ENCODE measurements around the gene DDX59.

DDX59 gene

GRCh38 chr1:200670242-200671118 lies 773 bp upstream of the DDX59 start:
- ChIA-PET POLR2A (interaction anchor here (0.6 to 2.9 kb wide), 22 partner anchors 8 to 226 kb away, joined by 3 to 35 read pairs (median 4); partner anchors contain the start of genes CAMSAP2 and KIF14), CTCF (interaction anchor here (0.5 to 1.6 kb wide), 4 partner anchors 49 to 876 kb away, joined by 3 to 12 read pairs (median 8); partner anchors contain the start of gene KIF14)
- Histone ChIP-seq H3K4me3 (ENCODE audit: low read depth, low read length) (peak overlapping the region; percentile 39), H3K9me3 (ENCODE audit: control insufficient read depth, insufficient read depth, low read depth, low read length) (no peaks in the 10 kb centered on the region), H3K27ac (ENCODE audit: extremely low read depth, low read depth, low read length) (peak overlapping the region; percentile 73), H3K36me3 (ENCODE audit: control insufficient read depth in 2 of 2, insufficient read depth in 1 of 2, low read length in 2 of 2) (peaks cover 0 to 8% of the 10 kb centered on the region in 2 experiments; a peak in 1 of 3 replicates), H3K4me1 (ENCODE audit: control insufficient read depth, insufficient read depth, low read length) (peaks cover 3% of the 10 kb centered on the region; the same call in 1 of the 2 replicates)
- TF ChIP-seq AEBP2 (tag by site-specific recombination; IDR thresholded peaks at IDR 0.05; ENCODE audit: borderline replicate concordance) (no peak), ZFP41 (tag by site-specific recombination; IDR thresholded peaks at IDR 0.05; ENCODE audit: borderline replicate concordance) (no peak), ZIC2 (tag by site-specific recombination; IDR thresholded peaks at IDR 0.05) (no peak), ZNF48 (tag by site-specific recombination; IDR thresholded peaks at IDR 0.05) (no peak), ZNF791 (tag by site-specific recombination; IDR thresholded peaks at IDR 0.05) (no peak), PRDM1 (tag by site-specific recombination; IDR thresholded peaks at IDR 0.05) (peak; percentile 94), ZNF416 (tag by site-specific recombination; IDR thresholded peaks at IDR 0.05) (no peak), ZNF341 (tag by site-specific recombination; IDR thresholded peaks at IDR 0.05; ENCODE audit: low read depth) (peak; percentile 24; the same call in 1 of the 2 replicates), SCRT1 (tag by site-specific recombination; IDR thresholded peaks at IDR 0.05; ENCODE audit: borderline replicate concordance) (no peak), ZNF629 (tag by site-specific recombination; IDR thresholded peaks at IDR 0.05) (peak; percentile 36; the same call in 1 of the 2 replicates), ZNF510 (tag by site-specific recombination; IDR thresholded peaks at IDR 0.05; ENCODE audit: insufficient replicate concordance) (no peak), FEZF1 (tag by site-specific recombination; IDR thresholded peaks at IDR 0.05) (no peak), ZNF544 (tag by site-specific recombination; IDR thresholded peaks at IDR 0.05) (no peak), ZNF184 (tag by site-specific recombination; IDR thresholded peaks at IDR 0.05) (peak; percentile 11; the same call in 1 of the 2 replicates), MZF1 (tag by site-specific recombination; IDR thresholded peaks at IDR 0.05; ENCODE audit: borderline replicate concordance) (peak; percentile 49), ZNF580 (tag by site-specific recombination; IDR thresholded peaks at IDR 0.05) (0 out of 2 replicates have a peak, but pooled peaks have one; percentile 18), ZNF654 (tag by site-specific recombination; IDR thresholded peaks at IDR 0.05; ENCODE audit: low read depth) (no peak), ZNF692 (tag by site-specific recombination; IDR thresholded peaks at IDR 0.05) (no peak; the same call in 1 of the 2 replicates), ZNF558 (tag by site-specific recombination; IDR thresholded peaks at IDR 0.05) (peak; percentile 31; the same call in 1 of the 2 replicates), ZNF133 (tag by site-specific recombination; IDR thresholded peaks at IDR 0.05) (no peak), ZNF394 (tag by site-specific recombination; IDR thresholded peaks at IDR 0.05; ENCODE audit: borderline replicate concordance) (no peak; the same call in 1 of the 2 replicates), ZNF704 (tag by site-specific recombination; IDR thresholded peaks at IDR 0.05) (no peak)
- TF ChIP-seq, protein P1, sequence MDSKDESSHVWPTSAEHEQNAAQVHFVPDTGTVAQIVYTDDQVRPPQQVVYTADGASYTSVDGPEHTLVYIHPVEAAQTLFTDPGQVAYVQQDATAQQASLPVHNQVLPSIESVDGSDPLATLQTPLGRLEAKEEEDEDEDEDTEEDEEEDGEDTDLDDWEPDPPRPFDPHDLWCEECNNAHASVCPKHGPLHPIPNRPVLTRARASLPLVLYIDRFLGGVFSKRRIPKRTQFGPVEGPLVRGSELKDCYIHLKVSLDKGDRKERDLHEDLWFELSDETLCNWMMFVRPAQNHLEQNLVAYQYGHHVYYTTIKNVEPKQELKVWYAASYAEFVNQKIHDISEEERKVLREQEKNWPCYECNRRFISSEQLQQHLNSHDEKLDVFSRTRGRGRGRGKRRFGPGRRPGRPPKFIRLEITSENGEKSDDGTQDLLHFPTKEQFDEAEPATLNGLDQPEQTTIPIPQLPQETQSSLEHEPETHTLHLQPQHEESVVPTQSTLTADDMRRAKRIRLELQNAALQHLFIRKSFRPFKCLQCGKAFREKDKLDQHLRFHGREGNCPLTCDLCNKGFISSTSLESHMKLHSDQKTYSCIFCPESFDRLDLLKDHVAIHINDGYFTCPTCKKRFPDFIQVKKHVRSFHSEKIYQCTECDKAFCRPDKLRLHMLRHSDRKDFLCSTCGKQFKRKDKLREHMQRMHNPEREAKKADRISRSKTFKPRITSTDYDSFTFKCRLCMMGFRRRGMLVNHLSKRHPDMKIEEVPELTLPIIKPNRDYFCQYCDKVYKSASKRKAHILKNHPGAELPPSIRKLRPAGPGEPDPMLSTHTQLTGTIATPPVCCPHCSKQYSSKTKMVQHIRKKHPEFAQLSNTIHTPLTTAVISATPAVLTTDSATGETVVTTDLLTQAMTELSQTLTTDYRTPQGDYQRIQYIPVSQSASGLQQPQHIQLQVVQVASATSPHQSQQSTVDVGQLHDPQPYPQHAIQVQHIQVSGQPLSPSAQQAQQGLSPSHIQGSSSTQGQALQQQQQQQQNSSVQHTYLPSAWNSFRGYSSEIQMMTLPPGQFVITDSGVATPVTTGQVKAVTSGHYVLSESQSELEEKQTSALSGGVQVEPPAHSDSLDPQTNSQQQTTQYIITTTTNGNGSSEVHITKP (tag by site-specific recombination; IDR thresholded peaks at IDR 0.05): peak; percentile 46; the same call in 1 of the 2 replicates
- TF ChIP-seq, protein P2, sequence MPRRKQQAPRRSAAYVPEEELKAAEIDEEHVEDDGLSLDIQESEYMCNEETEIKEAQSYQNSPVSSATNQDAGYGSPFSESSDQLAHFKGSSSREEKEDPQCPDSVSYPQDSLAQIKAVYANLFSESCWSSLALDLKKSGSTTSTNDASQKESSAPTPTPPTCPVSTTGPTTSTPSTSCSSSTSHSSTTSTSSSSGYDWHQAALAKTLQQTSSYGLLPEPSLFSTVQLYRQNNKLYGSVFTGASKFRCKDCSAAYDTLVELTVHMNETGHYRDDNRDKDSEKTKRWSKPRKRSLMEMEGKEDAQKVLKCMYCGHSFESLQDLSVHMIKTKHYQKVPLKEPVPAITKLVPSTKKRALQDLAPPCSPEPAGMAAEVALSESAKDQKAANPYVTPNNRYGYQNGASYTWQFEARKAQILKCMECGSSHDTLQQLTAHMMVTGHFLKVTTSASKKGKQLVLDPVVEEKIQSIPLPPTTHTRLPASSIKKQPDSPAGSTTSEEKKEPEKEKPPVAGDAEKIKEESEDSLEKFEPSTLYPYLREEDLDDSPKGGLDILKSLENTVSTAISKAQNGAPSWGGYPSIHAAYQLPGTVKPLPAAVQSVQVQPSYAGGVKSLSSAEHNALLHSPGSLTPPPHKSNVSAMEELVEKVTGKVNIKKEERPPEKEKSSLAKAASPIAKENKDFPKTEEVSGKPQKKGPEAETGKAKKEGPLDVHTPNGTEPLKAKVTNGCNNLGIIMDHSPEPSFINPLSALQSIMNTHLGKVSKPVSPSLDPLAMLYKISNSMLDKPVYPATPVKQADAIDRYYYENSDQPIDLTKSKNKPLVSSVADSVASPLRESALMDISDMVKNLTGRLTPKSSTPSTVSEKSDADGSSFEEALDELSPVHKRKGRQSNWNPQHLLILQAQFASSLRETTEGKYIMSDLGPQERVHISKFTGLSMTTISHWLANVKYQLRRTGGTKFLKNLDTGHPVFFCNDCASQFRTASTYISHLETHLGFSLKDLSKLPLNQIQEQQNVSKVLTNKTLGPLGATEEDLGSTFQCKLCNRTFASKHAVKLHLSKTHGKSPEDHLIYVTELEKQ (tag by site-specific recombination; IDR thresholded peaks at IDR 0.05; ENCODE audit: borderline replicate concordance): no peak
